ENCODE measurements around the gene NAA11.

DNA sequence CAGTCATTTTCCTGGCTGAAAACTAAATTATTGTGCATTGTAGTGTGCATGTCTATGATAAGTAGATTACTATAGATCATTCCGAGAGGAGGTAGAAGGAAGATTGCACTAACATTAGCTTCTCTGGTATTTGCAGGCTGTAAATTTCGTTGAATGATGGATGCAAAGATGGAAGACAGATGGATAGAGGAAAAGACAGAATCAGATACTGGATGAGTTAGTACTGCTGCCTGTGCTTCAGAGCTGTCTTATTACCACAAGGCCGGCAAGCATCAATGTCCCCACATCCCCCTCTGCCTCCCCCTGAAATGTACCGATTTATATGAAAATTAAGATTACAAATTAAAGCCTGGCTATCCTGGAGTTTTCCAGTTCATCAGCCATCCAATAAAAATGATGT lies 17.7 kb downstream of the NAA11 start:
- TF ChIP-seq, protein P1, sequence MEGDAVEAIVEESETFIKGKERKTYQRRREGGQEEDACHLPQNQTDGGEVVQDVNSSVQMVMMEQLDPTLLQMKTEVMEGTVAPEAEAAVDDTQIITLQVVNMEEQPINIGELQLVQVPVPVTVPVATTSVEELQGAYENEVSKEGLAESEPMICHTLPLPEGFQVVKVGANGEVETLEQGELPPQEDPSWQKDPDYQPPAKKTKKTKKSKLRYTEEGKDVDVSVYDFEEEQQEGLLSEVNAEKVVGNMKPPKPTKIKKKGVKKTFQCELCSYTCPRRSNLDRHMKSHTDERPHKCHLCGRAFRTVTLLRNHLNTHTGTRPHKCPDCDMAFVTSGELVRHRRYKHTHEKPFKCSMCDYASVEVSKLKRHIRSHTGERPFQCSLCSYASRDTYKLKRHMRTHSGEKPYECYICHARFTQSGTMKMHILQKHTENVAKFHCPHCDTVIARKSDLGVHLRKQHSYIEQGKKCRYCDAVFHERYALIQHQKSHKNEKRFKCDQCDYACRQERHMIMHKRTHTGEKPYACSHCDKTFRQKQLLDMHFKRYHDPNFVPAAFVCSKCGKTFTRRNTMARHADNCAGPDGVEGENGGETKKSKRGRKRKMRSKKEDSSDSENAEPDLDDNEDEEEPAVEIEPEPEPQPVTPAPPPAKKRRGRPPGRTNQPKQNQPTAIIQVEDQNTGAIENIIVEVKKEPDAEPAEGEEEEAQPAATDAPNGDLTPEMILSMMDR (IDR thresholded peaks at IDR 0.05): no peak
- TF ChIP-seq POLR2A (IDR thresholded peaks at IDR 0.05): no peak
